PFSK-1 (cell line): ENCODE data around the gene ZNF414.

Source experiments
- POLR2AphosphoS5 ChIP-seq: IDR thresholded peaks from 2 replicates; pipeline ENCODE4 v1.6.1; 2012; ENCODE audit warnings: low read depth, mild to moderate bottlenecking, control low read depth, low read length, moderate library complexity
- REST ChIP-seq, 2 experiments: IDR thresholded peaks; 2 replicates each; pipeline versions ENCODE4 v1.6.1 to v1.8.0; 2011 to 2012; ENCODE audit warnings: low read depth in 2 of 2, low read length in 2 of 2, control low read depth in 1 of 2, inconsistent platforms in 1 of 2, mild to moderate bottlenecking in 1 of 2, moderate library complexity in 1 of 2; ENCODE audit not compliant: insufficient read depth in 1 of 2
- SIN3A ChIP-seq: IDR thresholded peaks from 2 replicates; pipeline ENCODE4 v1.6.1; 2012; ENCODE audit warnings: mild to moderate bottlenecking, low read length, moderate library complexity, borderline replicate concordance; ENCODE audit not compliant: insufficient read depth
- TAF1 ChIP-seq: IDR thresholded peaks from 2 replicates; pipeline ENCODE4 v1.6.1; 2012; ENCODE audit warnings: low read length, control low read depth, borderline replicate concordance; ENCODE audit not compliant: insufficient read depth

DNA sequence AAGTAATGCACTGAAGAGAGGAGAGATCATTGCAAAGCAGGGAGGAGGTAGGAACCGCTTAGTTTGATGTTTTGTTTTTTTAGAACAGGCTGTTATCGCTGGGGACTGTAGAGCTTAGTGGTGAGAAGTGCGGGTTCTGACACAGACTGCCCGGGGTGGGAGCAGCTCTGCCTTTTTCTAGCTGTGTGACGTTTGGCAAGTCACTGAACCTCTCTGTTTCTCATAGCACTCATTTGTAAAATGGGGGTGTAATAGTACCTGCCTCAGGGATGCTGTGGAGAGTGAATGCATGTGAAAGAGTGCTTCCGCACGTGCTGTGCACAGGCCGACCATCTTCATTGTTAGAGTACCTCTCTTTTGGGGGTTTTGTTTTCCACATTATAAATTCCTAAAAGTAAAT is 30.8 kb downstream of the ZNF414 start:
- TF ChIP-seq TAF1 = no peak
- TF ChIP-seq POLR2AphosphoS5 = no peak
- TF ChIP-seq SIN3A = no peak
- TF ChIP-seq REST (IDR thresholded peaks at IDR 0.05; ENCODE audit: insufficient read depth in 1 of 2, low read depth in 2 of 2, low read length in 2 of 2) = no peak
